ENCODE data around the gene MYO18B.

DNA sequence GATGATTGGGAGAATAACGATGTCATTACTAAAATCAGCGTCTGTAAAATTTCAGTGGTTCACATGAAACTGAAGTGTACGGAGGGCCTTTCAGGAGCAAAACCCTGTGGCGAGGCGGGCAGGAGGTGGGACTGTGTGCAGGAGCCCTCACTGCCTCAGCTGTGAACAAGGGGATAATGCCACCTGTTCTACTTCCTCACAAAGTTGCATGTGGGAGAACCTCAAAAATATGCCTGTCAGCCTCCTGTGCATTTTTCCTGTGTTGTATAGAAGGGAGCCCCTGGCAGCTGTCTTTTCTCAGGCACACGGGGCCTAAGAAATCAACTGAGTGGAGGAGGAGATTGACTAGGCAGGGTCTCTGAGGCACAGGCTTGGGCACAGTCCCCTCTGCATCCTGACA, 43.0 kb upstream of the MYO18B start:
- TF ChIP-seq, protein P1, sequence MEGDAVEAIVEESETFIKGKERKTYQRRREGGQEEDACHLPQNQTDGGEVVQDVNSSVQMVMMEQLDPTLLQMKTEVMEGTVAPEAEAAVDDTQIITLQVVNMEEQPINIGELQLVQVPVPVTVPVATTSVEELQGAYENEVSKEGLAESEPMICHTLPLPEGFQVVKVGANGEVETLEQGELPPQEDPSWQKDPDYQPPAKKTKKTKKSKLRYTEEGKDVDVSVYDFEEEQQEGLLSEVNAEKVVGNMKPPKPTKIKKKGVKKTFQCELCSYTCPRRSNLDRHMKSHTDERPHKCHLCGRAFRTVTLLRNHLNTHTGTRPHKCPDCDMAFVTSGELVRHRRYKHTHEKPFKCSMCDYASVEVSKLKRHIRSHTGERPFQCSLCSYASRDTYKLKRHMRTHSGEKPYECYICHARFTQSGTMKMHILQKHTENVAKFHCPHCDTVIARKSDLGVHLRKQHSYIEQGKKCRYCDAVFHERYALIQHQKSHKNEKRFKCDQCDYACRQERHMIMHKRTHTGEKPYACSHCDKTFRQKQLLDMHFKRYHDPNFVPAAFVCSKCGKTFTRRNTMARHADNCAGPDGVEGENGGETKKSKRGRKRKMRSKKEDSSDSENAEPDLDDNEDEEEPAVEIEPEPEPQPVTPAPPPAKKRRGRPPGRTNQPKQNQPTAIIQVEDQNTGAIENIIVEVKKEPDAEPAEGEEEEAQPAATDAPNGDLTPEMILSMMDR (optimal IDR thresholded peaks at IDR 0.05 in 1 of 3, IDR thresholded peaks at IDR 0.05 in 1 of 3, conservative IDR thresholded peaks at IDR 0.05 in 1 of 3; ENCODE audit: extremely low read depth in 1 of 3, insufficient read depth in 2 of 3, low read length in 3 of 3), result no peak
- no peak for TF ChIP-seq EZH2 (IDR thresholded peaks at IDR 0.05; ENCODE audit: low read length)

Data from keratinocyte (primary cell).